HG03575 (cell line): ENCODE results near the gene RAB31.

Source experiments
- ATAC-seq: cut with Tn5 transposase; IDR thresholded peaks from one replicate; pipeline ENCODE4 v1.9.1; 2021; ENCODE audit not compliant: unreplicated experiment, insufficient number of reproducible peaks, low FRiP score; ENCODE audit errors: extremely low read depth

Gene RAB31

DNA sequence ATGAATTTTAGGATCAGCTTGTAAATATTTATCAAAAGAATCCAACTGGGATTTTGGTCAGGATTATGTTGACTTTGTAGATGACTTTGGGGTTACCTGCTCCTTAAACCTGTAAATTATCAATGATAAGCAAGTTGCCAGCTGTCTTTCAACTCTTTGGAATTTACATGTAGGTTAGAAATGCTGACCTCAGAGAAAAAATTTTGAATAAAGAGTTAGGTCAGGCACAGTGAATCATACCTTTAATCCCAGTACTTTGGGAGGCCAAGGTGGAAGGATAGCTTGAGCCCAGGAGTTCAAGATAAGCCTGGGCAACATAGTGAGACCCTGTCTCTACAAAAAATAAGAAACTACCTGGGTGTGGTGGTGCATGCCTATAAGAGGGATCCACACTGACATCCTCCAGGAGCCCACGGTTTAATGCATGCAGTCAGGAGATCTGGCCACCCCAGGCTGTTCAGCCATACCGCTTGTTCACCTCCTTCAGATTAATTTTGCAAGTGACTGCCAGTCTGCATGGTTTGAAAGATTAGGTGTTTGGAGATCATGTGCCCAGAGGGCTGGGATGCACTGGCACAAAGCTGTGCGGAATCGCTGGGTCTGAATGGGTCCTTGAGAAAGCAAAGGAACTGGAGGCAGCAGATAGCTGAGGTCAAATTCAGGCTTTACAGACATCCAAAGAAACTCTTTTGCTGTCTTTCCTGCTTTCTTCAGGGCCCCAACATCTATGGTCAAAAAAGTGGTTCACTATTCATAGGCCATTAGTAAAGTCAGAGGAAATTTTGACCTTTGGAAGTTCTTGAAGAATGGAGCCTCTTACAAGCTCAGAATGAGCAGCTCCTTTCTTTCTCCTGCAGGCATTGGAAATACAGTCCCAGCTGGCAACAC is 94.3 kb downstream of the RAB31 start:
- ATAC-seq, result no peak

DNA sequence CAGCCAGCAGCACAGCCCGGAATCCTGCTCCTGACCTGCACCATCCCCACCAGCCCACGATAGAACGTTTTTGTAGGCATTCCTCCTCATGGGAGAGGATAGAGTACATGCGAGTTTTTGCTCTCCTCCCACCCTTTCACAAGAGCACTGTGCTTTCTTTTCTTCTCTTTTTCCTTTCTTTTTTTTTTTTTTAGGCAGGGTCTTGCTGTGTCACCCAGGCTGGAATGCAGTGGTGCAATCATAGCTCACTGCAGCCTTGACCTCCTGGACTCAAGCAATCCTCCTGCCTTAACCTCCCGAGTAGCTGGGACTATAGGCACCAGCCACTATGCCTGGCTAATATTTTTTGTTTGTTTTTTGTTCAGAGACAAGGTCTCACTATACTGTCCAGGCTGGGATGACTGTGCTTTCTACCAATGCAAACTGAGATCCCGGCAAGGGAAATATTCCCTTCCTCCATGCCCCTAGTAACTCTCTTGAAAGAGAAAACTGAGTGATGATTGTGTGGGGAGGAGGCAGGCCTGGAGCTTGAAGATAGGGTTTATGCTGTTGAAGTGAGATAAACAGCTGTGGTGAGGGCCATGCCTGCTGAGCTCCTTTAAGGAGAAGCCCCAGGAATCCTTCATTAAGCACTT is 95.1 kb downstream of the RAB31 start:
- ATAC-seq, result no peak

DNA sequence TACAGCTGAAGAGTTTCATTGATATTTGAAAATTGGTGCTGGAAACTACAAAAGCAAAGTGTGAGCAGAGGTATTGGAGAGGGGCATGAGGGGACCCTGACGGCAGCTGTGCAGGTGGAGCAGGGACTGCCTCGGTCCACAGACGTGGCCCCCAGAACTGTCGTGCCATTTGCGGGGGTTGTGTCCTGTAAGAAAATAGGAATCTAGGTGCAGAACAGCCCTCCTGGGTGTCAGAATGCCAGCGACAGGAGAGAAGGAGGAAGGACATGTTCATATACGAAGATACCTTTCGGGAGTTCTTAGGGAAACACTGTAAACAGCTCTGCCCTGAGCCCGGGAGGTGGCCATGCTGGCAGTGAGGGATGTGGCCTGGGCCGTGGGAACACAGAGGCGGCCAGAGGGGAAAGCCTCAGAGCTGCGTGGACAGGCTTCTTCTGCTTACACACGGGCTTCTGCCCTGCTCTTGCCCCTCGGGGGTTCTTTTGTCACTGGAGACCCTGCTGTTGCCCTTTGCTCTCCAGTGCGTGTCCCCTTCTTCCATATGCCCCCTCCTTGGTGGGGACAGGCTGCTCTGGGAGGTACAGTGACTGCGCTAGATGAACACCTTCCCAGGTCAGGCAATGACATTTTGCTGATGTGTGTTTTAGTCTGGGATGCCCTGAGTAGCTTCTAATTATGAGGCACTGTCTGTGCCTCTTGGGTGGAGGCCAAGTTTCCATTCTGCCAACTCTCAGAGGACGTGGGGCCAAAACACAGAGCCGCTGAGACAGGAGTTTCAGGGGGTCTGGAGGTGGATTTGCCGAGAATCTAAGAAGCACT is 95.8 kb downstream of the RAB31 start:
- ATAC-seq, result no peak

DNA sequence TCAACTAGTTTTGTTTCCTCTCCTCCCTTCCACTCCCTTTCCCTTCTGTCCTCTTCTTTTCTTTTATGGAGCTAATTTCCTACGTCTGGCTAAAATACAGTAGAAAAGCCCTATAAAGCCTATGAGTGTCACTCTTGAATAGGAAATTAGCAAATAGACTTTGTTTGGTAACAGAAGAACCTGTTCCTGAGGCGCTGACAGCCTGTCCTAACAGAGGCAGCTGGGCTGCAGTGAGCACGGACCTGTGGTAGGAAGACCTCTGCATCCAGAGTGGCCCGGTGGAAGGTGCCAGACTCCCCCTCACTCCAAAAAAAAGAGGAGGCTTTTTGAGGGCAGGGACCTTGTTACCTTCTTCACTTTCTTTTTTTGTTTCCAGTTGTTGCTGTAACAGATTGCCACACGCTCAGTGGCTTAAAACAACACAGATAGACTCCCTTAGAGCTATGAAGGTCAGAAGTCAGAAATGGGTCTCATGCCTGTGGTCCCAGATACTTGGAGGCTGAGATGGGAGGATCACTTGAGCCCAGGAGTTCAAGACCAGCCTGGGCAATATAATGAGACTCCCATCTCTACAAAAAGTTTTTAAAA is 96.5 kb downstream of the RAB31 start:
- ATAC-seq, result no peak

DNA sequence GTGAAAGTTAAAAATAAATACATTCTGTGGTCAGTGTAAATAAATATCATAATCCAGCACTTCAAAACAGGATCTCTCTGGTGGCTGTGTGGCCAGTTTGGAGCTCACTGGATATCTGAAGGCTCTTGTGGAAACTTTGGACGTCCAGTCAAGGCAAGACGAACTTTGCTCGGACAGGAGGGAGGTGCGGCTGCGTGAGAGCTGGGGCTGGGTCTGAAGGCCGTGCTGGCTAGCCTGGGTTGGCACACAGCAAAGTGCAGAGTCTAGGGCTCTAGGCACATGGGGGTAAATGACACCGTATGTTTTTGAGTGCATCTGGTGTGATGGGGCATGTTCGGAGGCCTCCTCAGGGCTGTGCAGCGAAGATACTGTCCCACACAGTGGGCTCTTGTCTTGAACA is 98.8 kb downstream of the RAB31 start:
- ATAC-seq, result no peak

DNA sequence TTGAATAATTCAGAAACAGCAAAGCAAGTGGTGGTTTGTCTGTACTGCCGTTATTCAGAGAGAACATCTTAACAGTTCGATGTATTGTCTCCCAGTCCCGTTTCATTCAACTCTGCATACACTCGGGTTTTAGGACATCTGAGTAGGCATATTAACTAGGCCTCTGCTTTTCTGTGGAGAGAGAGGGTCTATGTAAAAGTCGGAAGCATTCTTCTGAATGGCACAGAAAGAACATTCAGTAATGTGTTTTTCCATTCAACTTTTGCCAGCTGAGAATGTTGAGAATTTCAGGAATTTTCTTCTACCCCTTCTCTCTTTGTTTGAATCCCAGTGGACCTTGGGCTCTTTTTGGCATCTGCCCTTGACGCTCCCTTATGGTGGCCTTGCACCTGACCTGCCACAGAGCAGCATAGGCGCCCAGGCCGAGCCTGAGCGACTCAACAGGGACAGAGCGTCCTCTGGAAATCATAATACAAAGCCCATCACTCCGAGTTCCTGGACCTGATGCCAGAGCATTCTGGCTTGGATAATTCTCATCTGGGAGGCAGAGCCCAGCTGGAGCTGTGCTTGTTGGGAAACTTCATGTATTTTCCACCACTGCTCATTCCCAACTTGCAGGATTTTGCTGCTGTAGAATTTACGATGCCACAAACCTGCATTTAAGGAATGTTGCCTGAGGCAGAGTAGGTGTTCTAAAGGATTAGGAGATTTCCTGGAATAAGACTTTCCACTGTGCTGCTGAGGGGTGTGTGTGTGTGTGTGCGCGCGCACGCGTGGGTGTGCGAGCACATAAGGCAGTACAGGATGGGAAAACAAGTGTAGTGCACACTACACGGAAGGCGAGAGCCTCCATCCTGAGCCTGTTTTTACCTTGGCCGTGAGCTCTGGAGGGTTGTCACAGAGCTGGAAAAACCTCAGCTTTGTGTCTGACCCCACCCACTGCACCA is 100.5 kb downstream of the RAB31 start:
- ATAC-seq, result no peak

DNA sequence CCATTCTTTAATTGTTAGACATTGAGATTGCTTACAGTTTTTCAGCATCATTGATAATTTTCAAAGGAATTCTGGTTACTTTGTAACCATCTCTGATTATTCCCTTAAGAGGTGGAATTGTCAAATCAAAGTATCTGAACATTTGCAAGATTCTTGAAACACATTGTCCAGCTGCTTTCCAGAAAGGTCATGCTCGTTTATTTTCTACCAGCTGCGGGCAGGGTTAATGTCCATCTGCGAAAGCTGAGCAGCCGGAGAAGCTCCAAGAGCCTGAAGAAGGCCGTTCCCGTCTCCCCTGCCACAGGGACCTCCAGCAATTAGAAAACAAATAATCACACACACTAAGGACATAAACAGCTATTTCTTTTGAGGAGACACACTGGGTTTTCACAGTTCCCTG is 101.6 kb downstream of the RAB31 start:
- no peak for ATAC-seq

DNA sequence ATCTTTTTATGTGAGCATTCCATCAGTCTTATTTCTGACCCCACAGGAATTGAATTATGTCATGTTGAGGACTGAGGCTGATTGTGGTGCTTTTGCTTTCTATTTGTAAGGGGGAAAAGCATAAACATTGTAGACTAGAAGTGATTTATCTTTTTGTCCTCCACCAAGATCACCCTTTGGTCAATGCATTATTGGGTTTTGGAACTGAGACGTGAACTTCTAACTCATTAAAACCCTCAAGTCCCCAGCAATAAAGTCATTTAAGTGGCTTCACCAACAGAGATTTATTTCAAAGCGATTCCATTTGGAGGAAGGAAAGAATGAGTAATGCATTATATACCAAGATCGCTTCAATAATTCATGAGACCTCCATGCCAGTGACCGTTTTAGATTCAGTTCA is 102.2 kb downstream of the RAB31 start:
- no peak for ATAC-seq

DNA sequence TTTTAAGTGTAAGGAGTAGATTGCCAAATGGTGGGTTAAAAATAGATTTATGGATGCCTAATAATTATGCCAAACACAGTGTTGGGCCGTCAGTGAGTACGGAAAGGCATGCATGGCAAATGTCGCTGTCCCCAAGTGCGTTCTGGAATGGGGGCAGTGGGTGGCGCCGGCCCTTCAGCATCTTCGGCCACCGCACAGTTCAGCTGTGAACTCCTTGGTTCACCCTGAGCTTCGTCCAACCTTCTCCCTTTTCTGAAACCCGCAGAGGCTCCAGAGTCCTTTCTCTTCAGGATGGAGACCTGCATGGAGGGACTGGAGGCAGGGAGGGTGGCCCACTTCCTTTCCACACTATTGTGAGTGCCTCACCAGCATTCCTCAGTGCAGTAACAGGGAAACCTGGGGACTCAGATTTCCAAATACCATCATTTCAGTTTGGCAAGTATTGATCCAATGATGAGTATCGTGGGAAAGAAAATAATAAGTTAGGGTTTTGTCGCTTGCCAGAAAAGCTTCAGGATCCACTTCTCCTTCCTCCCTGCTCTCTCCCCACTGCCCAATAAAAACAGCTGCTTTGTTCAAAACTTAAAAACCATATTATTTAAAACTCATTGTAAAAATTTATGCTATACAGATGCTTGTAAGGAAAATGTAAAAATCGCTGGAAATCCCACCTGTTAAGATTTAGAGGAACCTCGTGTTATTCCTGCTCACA is 103.0 kb downstream of the RAB31 start:
- ATAC-seq, result no peak

DNA sequence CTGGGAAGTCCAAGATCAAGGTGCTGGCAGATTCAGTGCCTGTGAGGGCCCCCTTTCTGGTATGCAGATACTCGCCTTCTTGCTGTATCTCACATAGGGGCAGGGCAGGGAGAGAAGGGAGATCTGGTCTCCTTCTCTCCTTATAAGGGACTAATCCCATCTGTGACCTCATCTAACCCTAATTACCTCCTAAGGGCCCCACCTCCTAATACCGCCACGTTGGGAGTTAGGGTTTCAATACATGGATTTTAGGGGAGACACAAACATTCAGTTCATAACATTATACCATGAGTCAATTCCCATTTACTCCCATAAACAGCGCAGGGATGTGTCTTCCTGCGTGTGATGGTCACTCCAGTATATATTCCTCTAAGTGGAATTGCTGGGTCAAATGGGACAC is 103.9 kb downstream of the RAB31 start:
- no peak for ATAC-seq

DNA sequence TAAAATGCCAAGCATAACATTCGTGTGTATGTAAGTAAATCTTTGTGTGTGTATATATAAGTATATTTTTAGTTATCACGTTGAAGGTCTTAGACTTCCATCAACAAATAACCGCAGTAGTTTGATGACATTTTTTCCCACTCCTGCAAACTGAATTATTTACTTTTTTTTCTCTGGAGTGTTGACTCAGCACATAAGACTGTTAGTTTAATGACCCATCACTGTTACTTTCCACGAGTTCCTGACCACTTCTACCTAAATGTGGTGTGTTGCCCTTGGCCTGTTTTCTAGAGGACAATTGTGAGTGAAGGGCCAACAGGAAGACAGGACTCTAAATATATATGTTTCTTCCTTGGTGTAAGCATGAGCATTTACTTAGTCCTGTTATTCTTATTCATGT is 106.3 kb downstream of the RAB31 start:
- no peak for ATAC-seq

DNA sequence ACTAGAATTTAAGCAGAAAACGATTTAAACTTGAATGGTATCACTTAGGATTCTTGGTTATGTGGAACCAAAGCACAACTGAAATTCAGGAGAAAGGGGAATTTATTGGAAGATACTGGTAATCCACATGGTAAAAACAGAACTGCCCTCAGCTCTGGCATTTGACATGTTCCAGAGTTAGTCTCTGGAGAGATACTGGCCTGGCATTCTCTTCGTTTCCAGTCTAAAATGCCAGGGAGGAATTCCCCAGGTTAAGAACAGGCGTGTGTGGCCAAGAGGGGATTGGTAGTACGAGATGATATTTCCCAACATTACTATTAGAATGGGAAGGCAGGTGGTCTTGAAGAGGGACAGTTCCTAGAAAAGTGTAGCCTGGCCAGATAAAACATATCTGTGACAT is 109.2 kb downstream of the RAB31 start:
- no peak for ATAC-seq

DNA sequence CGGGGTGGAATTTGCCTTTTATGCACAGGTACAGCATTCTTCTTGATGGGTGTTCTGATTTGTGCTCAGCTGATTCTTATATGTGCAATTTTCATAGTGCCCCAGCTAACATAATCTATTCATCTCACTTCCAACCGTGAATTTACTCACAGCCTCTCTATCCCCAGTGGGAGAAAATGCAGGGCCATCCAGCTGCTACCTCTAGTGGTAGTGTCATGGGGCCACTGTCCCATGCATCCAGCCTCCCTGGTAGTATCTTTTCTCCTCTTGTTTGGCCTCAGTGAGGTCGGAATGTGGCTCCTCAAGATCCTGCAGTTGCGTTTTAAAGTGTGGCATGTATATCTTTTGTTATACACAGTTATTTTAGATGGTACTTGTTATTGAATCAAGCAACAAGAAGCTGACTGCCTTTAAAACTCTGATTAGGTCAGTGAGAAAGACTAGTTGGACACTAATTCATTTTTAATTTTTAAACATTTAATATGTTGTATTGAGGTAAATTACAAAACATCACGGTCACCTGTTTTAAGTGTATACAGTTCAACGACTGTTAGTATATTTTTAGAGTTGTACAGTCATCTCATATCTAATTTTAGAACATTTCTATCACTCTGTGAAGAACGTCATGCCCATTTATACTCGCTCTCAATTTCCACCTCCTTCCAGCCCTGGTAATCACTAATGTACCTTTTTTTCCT is 109.8 kb downstream of the RAB31 start:
- ATAC-seq, result no peak

DNA sequence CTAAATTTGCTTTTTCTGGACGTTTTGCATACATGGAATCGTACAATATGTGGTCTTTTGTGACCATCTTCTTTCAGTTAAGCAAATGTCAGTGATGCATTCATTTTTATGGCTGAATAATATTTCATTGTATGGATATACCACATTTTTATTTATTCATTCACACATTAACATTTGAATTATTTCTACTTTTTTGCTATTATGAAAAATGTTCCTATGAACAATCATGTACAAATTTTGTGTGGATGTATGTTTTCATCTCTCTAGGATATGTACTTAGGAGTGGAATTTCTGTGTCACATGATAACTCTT is 110.3 kb downstream of the RAB31 start:
- ATAC-seq, result no peak

DNA sequence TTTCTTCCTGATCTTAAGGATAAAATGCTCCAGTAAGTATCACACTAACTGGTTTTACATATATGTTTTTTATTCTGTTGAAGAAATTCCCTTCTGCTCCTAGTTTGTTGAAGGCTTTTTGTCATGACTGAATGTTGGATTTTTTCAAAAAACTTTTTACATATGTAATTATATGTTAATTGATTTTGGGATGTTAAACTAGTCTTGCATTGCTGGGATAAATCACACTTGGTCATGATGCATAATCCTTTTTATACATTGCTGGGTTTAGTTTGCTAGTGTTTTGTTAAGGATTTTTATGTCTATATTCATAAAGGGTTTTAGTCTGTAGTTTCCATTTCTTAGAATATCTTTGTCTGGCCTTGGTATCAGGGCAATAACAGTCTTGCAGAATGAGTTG is 112.0 kb downstream of the RAB31 start:
- ATAC-seq, result no peak

DNA sequence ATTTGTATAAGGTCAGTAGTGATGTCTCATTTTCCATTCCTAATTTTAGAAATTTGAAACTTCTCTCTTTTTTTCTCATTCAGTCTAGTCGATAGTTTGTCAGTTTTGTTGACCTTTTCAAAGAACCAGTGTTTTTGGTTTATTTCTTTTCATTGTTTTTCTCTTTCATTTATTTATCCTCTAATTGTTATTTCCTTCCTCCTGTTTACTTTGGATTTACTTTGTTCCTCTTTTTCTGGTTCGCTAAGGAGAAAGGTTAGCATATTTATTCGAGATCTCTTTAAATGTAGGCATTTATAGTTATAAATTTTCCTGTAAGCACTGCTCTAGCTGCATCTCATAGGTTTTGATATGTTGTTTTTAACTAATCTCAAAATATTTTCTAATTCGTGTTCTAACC is 112.6 kb downstream of the RAB31 start:
- ATAC-seq, result no peak

DNA sequence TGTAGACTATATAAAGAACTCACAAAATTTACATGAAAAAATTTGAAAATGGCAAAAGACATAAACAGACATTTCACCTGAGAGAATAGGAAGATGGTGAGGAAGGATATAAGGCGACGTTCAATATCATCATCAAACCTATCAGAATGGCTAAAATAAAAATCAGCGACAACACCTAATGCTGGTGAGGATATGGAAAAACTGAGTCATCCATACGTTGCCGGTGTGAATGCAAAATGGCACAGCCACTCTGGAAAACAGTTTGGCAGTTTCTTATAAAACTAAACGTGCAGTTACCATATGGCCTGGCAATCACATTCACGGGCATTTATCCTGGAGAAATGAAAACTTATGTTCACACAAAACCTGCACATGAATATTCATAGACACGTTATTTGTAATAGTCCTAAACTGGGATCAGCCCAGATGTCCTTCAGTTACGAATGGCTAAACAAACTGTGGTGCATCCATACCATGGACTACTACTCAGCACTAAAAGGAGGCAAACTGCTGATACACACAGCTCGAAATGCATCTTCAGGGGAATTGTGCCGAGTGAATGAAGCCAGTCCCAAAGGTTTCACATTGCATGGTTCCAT is 114.6 kb downstream of the RAB31 start:
- ATAC-seq, result no peak
